Thyroid gland (tissue), 4 donors: ENCODE measurements around the gene PDGFRB. TPM values are rescaled to one million over a fixed set of nuclear protein-coding genes. Genes with fewer than 3 reads are reported as not detected.

ENCODE experiments used
- DNase-seq, 2 donors: peaks; one replicate each; pipeline ENCODE4 v3.0.0-alpha.2; 2019
- H3K27ac ChIP-seq, 3 donors: fragments of 200-600 bp; sonication (generic); 1 replicate in 2 of 3; 2 replicates in 1 of 3; pipeline ENCODE4 v1.5.1; 2016 to 2019; ENCODE audit warnings: mild to moderate bottlenecking in 1 of 3, moderate library complexity in 1 of 3
- H3K27me3 ChIP-seq: fragments of 200-600 bp; sonication (generic); one replicate; pipeline ENCODE4 v1.5.1; 2019
- H3K36me3 ChIP-seq, 2 donors: fragments of 200-600 bp; sonication (generic); one replicate each; pipeline ENCODE4 v1.5.1; 2016 to 2019
- H3K4me1 ChIP-seq, 2 donors: fragments of 200-600 bp; sonication (generic); one replicate each; pipeline ENCODE4 v1.5.1; 2017 to 2019
- H3K4me3 ChIP-seq, 3 donors: fragments of 200-600 bp; sonication (generic); replicated peaks in 1 of 3; 1 replicate in 2 of 3; 2 replicates in 1 of 3; pipeline ENCODE4 v1.5.1; 2016; ENCODE audit warnings: mild to moderate bottlenecking in 1 of 3
- H3K9me3 ChIP-seq: fragments of 200-600 bp; sonication (generic); one replicate; pipeline ENCODE4 v1.5.1; 2017
- CTCF ChIP-seq, 6 experiments: fragments of 200-600 bp in 3 of 6; fragments of 450-650 bp in 3 of 6; sonication (generic) in 3 of 6; IDR thresholded peaks; one replicate each; pipeline ENCODE4 v1.5.1; 2016 to 2019; ENCODE audit warnings: antibody characterized with exemption in 6 of 6, mild to moderate bottlenecking in 2 of 6, inconsistent platforms in 1 of 6, moderate library complexity in 1 of 6
- POLR2A ChIP-seq, 2 donors: fragments of 450-650 bp; IDR thresholded peaks; one replicate each; pipeline ENCODE4 v1.6.1; 2017; ENCODE audit warnings: antibody characterized with exemption in 2 of 2, mild to moderate bottlenecking in 2 of 2, moderate library complexity in 1 of 2
- WGBS, 2 donors: methylation state at CpG; one replicate each; pipeline ENCODE4 v1.1.5; 2017; 5-methylcytosine and 5-hydroxymethylcytosine counted together
- intact Hi-C: fragments of 100-400 bp; cut with DNase I; formaldehyde crosslinking; loops from one replicate; pipeline ENCODE4 v1.15.1; 2023
- total RNA-seq, 4 donors: library from RNA; depleted of rRNA; stranded (reverse); fragments of >200 nt; gene quantifications; one replicate each; pipeline ENCODE4 v1.2.3, GENCODE V29; 2016

PDGFRB gene
- total RNA-seq, 4 donors from 2014 or later = 47.3 to 108 (median 84.8) TPM

DNA sequence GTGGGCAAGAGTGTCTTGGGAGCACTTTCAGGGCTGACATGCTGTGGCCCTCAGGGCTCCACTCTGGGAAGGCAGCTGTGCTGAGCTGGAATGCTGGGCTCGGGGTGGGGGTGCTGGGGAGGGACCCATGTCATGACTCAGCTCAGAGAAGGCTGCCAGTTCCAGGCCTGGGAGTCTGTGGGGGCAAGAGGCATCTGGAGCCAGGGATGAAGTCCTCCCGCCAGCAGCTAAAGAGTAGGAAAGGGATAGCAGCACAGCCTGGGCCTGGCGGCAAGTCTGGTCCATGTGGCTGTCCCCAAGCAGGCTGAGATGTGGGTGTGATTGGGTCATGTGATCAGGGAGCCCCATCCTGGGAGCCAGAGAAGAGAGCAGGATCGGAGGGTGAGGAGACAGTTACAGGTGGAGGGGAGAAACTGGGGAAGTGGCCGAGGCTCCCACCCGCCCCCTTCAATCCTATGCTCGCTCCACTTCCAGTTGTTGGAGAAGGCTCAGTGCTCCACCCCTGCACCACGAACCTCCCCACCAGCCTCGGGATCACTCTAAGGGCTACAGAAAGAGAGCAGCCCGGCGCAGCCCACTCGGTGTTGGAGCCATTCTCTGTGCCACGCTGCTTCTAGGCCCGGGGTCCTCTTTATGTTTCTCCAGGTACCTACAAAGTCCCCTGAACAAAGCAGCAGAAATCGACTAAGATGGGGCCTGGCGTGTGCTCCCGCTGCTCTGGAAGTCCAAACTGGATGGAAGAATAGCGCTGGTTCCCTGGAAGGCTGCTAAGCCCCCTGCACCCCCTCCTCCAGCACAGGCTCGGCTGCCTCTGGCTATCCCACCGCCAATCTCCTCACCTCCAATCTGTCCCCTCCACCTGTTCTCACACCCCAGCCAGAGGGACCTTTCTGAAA is 12.0 kb downstream of the PDGFRB start:
- DNase-seq = peak; percentile 21 to 25
- intact Hi-C loops = no loop called here
- TF ChIP-seq CTCF (IDR thresholded peaks at IDR 0.05) (no peak), POLR2A (IDR thresholded peaks at IDR 0.05) (no peak)
- no peaks in the 10 kb centered on the region for H3K27me3 ChIP-seq
- H3K27ac ChIP-seq = peak overlapping the region; percentile 54 to 73 (median 68)
- no peaks in the 10 kb centered on the region for H3K9me3 ChIP-seq
- no peak overlapping the region for H3K4me3 ChIP-seq
- peaks cover 10 to 34% of the 10 kb centered on the region in 2 donors for H3K4me1 ChIP-seq
- H3K36me3 ChIP-seq = no peaks in the 10 kb centered on the region
- 59 to 69% methylated on average over 10 to 20 of the region's 20 CpGs for WGBS, 2 donors

DNA sequence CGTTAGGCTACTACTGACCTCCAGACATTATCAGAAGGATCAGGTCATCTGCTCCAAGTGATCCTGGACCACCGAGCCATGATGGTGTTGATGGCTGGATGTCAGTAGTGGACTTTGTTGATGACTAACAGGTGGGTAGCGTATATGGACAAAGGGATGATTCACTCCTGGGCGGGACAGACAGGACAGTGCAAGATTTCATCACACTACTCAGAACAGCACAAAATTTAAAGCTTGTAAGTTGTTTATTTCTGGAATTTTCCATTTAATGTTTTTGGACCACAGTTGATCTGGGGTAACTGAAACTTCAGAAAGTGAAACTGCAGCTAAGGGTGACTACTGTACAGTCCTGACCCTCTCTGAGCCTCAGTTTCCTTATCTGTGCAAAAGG is 12.7 kb downstream of the PDGFRB start:
- Histone ChIP-seq H3K4me1 (peaks cover 15 to 40% of the 10 kb centered on the region in 2 donors), H3K9me3 (no peaks in the 10 kb centered on the region), H3K4me3 (no peak overlapping the region), H3K27ac (peak overlapping the region; percentile 32 to 73 (median 68)), H3K36me3 (no peaks in the 10 kb centered on the region), H3K27me3 (no peaks in the 10 kb centered on the region)
- TF ChIP-seq POLR2A (IDR thresholded peaks at IDR 0.05) (no peak), CTCF (IDR thresholded peaks at IDR 0.05) (no peak)
- intact Hi-C loops = no loop called here
- no peak for DNase-seq
- 60 to 85% methylated on average over 4 of the region's 4 CpGs for WGBS, 2 donors

DNA sequence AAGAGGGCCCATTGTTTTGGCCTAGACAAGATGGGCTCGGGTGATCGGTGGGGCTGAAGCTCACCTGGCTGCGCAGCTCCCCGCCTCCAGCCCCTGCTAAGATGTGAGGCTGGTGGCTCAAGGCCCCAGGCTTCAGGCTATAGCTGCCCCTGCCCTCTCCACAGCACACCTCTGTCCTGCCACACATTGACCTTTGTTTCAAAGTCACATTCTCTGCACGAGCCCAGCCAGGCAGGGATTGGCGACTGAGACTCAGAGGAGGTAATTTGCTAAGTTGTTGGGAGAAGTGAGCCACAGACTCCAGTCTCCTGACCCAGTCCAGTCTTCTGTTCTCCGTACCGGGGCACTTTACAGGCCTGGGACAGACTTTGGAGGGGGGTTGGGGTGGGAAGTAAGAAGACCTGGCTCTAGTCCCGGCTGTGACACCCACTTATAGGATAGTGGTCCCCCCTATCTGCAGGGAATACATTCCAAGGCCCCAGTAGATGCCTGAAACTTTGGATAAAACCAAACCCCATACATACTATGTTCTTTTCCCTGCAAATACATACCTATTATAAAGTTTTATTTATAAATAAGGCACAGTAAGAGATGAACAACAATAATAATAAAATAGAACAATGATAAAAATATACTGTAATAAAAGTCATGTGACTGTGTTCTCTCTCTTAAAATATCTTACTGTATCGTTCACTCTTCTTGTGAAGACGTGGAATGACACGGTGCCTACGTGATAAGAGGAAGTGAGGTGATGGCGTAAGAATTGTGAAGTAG is 13.3 kb downstream of the PDGFRB start:
- Histone ChIP-seq H3K9me3 (no peaks in the 10 kb centered on the region), H3K4me1 (peaks cover 15 to 46% of the 10 kb centered on the region in 2 donors), H3K27ac (peak overlapping the region; percentile 32 to 43 (median 38)), H3K27me3 (no peaks in the 10 kb centered on the region), H3K4me3 (no peak overlapping the region), H3K36me3 (no peaks in the 10 kb centered on the region)
- DNase-seq = no peak
- 74 to 75% methylated on average over 14 of the region's 14 CpGs for WGBS, 2 donors
- TF ChIP-seq POLR2A (IDR thresholded peaks at IDR 0.05) (no peak), CTCF (IDR thresholded peaks at IDR 0.05) (no peak)
- intact Hi-C loops = no loop called here

- peaks cover 15 to 53% of the 10 kb centered on the region in 2 donors for H3K4me1 ChIP-seq
- H3K4me3 ChIP-seq = no peak overlapping the region
- DNase-seq = no peak
- H3K27ac ChIP-seq = peak overlapping the region in 2 of 3 donors; percentile 38 to 43
- 74 to 79% methylated on average over 9 of the region's 9 CpGs for WGBS, 2 donors
- no peaks in the 10 kb centered on the region for H3K9me3 ChIP-seq
- H3K27me3 ChIP-seq = no peaks in the 10 kb centered on the region
- H3K36me3 ChIP-seq = no peaks in the 10 kb centered on the region
- no peak for TF ChIP-seq POLR2A (IDR thresholded peaks at IDR 0.05)
- TF ChIP-seq CTCF (IDR thresholded peaks at IDR 0.05) = no peak
- intact Hi-C loops = no loop called here
Observed at GRCh38 chr5:150141544-150142184, 14.0 kb downstream of the PDGFRB start.
